NCI-H446 treated with DMSO at 0.1 percent for 48 hours (cell line): ENCODE results near the gene PPP1R1A.

Source experiments
- DNase-seq: peaks from one replicate; lab custom pipeline; 2025; lab: John Stamatoyannopoulos, UW

PPP1R1A gene

GRCh38 chr12:54588110-54588889, at the start of gene PPP1R1A:
PPP1R1A (minus strand) TSS chr12:54588659; CDS start chr12:54588488, 171 bp downstream.
- no peak for DNase-seq

GRCh38 chr12:54634795-54635194, 46.3 kb upstream of the PPP1R1A start, which contains the start of gene LACRT:
LACRT (minus strand) TSS chr12:54634895; CDS start chr12:54634841, 54 bp downstream.
- no peak for DNase-seq

GRCh38 chr12:54631988-54632728, 43.7 kb upstream of the PPP1R1A start:
- no peak for DNase-seq

- no peak for DNase-seq
Measured at GRCh38 chr12:54631551-54631950, 43.1 kb upstream of the PPP1R1A start.

- no peak for DNase-seq
Measured at GRCh38 chr12:54629925-54630324, 41.5 kb upstream of the PPP1R1A start.

GRCh38 chr12:54628186-54628846, 39.9 kb upstream of the PPP1R1A start:
- no peak for DNase-seq

- no peak for DNase-seq
Measured at GRCh38 chr12:54627304-54627703, 38.8 kb upstream of the PPP1R1A start.

GRCh38 chr12:54625598-54625997, 37.1 kb upstream of the PPP1R1A start:
- DNase-seq: no peak

- DNase-seq: no peak
Measured at GRCh38 chr12:54624315-54625279, 36.1 kb upstream of the PPP1R1A start.

GRCh38 chr12:54622463-54623183, 34.2 kb upstream of the PPP1R1A start:
- no peak for DNase-seq

- no peak for DNase-seq
Measured at GRCh38 chr12:54616933-54617680, 28.6 kb upstream of the PPP1R1A start.

- DNase-seq: no peak
Measured at GRCh38 chr12:54612225-54612750, 23.8 kb upstream of the PPP1R1A start.

- no peak for DNase-seq
Measured at GRCh38 chr12:54611715-54612149, 23.3 kb upstream of the PPP1R1A start.

GRCh38 chr12:54608769-54609168, 20.3 kb upstream of the PPP1R1A start:
- DNase-seq: no peak

- DNase-seq: no peak
Measured at GRCh38 chr12:54608156-54608555, 19.7 kb upstream of the PPP1R1A start.

- DNase-seq: no peak
Measured at GRCh38 chr12:54606556-54606955, 18.1 kb upstream of the PPP1R1A start.

- no peak for DNase-seq
Measured at GRCh38 chr12:54605138-54605970, 16.9 kb upstream of the PPP1R1A start.

GRCh38 chr12:54604436-54604835, 16.0 kb upstream of the PPP1R1A start:
- no peak for DNase-seq

- DNase-seq: no peak
Measured at GRCh38 chr12:54603872-54604271, 15.4 kb upstream of the PPP1R1A start.
